Measurements from ENCODE around the gene GANC. TPM values are rescaled to one million over a fixed set of nuclear protein-coding genes. Genes with fewer than 3 reads are reported as not detected.

Gene GANC
- total and polyA plus RNA-seq, 9 of the 15 experiments (the other 6 are each of a cell fraction or from before 2014, with no cell fraction given): 10.9 to 19.0 (median 14.5) TPM

- Histone ChIP-seq H3K4me3 (no peak overlapping the region), H3K9me3 (replicated peaks; ENCODE audit: control insufficient read depth, insufficient read depth, low read depth, low read length) (peaks cover 3% of the 10 kb centered on the region; the same call in 1 of the 2 replicates), H3K79me2 (ENCODE audit: control insufficient read depth, insufficient read depth, low read length) (no peaks in the 10 kb centered on the region), H3K4me1 (replicated peaks in 1 of 2; ENCODE audit: control insufficient read depth in 2 of 2, insufficient read depth in 2 of 2, low read length in 2 of 2) (no peaks in the 10 kb centered on the region), H3K27me3 (ENCODE audit: control insufficient read depth in 2 of 2, insufficient read depth in 2 of 2, low read length in 2 of 2) (no peaks in the 10 kb centered on the region), H3K27ac (ENCODE audit: extremely low read depth, low read depth, low read length) (no peak overlapping the region), H2AFZ (ENCODE audit: low read depth, low read length) (no peak overlapping the region), H3K9ac (ENCODE audit: insufficient read depth in 1 of 2, low read depth in 2 of 2, low read length in 2 of 2) (no peak overlapping the region), H4K20me1 (replicated peaks; ENCODE audit: control insufficient read depth, insufficient read depth, low read length) (no peaks in the 10 kb centered on the region), H3K4me2 (ENCODE audit: insufficient read depth, low read length) (no peak overlapping the region), H3K36me3 (ENCODE audit: control insufficient read depth, insufficient read depth, low read length) (no peaks in the 10 kb centered on the region; the same call in 2 of the 3 replicates), H3K9me1 (ENCODE audit: control insufficient read depth, insufficient read depth, low read length) (no peaks in the 10 kb centered on the region)
- ChIA-PET POLR2A (no interaction called here), CTCF (ENCODE audit: low intra/inter-chr PET ratio) (no interaction called here)
- 27% methylated on average over 3 of the region's 3 CpGs for WGBS (ENCODE audit: insufficient coverage, low coverage, missing lambda C conversion rate)
- ATAC-seq: no peak
- TF ChIP-seq ZC3H8 (IDR thresholded peaks at IDR 0.05): no peak
- TF ChIP-seq, protein P1, sequence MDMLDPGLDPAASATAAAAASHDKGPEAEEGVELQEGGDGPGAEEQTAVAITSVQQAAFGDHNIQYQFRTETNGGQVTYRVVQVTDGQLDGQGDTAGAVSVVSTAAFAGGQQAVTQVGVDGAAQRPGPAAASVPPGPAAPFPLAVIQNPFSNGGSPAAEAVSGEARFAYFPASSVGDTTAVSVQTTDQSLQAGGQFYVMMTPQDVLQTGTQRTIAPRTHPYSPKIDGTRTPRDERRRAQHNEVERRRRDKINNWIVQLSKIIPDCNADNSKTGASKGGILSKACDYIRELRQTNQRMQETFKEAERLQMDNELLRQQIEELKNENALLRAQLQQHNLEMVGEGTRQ (CRISPR knock-in tag; IDR thresholded peaks at IDR 0.05): no peak
- TF ChIP-seq, protein P2, sequence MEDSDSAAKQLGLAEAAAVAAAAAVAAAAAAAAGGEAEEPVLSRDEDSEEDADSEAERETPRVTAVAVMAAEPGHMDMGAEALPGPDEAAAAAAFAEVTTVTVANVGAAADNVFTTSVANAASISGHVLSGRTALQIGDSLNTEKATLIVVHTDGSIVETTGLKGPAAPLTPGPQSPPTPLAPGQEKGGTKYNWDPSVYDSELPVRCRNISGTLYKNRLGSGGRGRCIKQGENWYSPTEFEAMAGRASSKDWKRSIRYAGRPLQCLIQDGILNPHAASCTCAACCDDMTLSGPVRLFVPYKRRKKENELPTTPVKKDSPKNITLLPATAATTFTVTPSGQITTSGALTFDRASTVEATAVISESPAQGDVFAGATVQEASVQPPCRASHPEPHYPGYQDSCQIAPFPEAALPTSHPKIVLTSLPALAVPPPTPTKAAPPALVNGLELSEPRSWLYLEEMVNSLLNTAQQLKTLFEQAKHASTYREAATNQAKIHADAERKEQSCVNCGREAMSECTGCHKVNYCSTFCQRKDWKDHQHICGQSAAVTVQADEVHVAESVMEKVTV (CRISPR knock-in tag; IDR thresholded peaks at IDR 0.05): no peak
- no peak for DNase-seq (ENCODE audit: extremely low read depth in 1 of 4, low spot score in 3 of 4)
- intact Hi-C loops (cut with micrococcal nuclease) (no loop called here), in situ Hi-C loops (cut with MboI) (no loop called here)
- no TSS peak for BruUV-seq (replicated peaks)
- FAIRE-seq: no peak
Measured at GRCh38 chr15:42331235-42331634, 58.2 kb downstream of the GANC start.

DNA sequence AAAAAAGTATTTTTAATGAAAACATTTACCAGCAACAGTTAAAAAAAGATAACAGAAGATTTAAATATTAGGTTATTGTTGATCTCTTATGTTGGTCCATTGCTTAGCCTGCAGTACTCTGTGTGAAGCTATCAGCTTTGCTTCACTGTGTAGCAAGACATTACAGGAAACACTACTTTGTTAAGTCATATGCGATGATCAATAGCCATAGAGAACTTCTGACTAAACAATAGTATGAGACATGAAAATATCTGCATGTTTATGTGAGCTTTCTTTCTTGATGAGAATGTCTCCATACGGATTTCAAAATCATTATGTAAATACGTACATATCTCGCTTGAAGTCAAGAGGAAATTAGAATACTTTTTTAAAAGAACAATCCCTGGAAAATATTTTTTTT is 59.3 kb downstream of the GANC start:
- Histone ChIP-seq H2AFZ (ENCODE audit: low read depth, low read length) (no peak overlapping the region), H3K27me3 (ENCODE audit: control insufficient read depth in 2 of 2, insufficient read depth in 2 of 2, low read length in 2 of 2) (no peaks in the 10 kb centered on the region), H4K20me1 (replicated peaks; ENCODE audit: control insufficient read depth, insufficient read depth, low read length) (no peaks in the 10 kb centered on the region), H3K4me3 (no peak overlapping the region), H3K36me3 (ENCODE audit: control insufficient read depth, insufficient read depth, low read length) (no peaks in the 10 kb centered on the region; the same call in 2 of the 3 replicates), H3K9me3 (replicated peaks; ENCODE audit: control insufficient read depth, insufficient read depth, low read depth, low read length) (peaks cover 3% of the 10 kb centered on the region; the same call in 1 of the 2 replicates), H3K79me2 (ENCODE audit: control insufficient read depth, insufficient read depth, low read length) (no peaks in the 10 kb centered on the region), H3K4me2 (ENCODE audit: insufficient read depth, low read length) (no peak overlapping the region), H3K27ac (ENCODE audit: extremely low read depth, low read depth, low read length) (no peak overlapping the region), H3K4me1 (replicated peaks in 1 of 2; ENCODE audit: control insufficient read depth in 2 of 2, insufficient read depth in 2 of 2, low read length in 2 of 2) (no peaks in the 10 kb centered on the region), H3K9ac (ENCODE audit: insufficient read depth in 1 of 2, low read depth in 2 of 2, low read length in 2 of 2) (no peak overlapping the region), H3K9me1 (ENCODE audit: control insufficient read depth, insufficient read depth, low read length) (no peaks in the 10 kb centered on the region)
- DNase-seq (ENCODE audit: extremely low read depth in 1 of 4, low spot score in 3 of 4) (no peak), ATAC-seq (no peak), FAIRE-seq (no peak)
- intact Hi-C loops (cut with micrococcal nuclease): no loop called here
- in situ Hi-C loops (cut with MboI): no loop called here
- POLR2A ChIA-PET: no interaction called here
- CTCF ChIA-PET (ENCODE audit: low intra/inter-chr PET ratio): no interaction called here
- BruUV-seq (replicated peaks): no TSS peak
- 83% methylated on average over 4 of the region's 4 CpGs for WGBS (ENCODE audit: insufficient coverage, low coverage, missing lambda C conversion rate)
- TF ChIP-seq HDAC8 (tag; IDR thresholded peaks at IDR 0.05): no peak
- TF ChIP-seq TAF9B (IDR thresholded peaks at IDR 0.05; ENCODE audit: partially characterized antibody): no peak
- no peak for TF ChIP-seq BRF2 (IDR thresholded peaks at IDR 0.05; ENCODE audit: borderline replicate concordance, insufficient read depth, insufficient read length)
- TF ChIP-seq ZBTB12 (CRISPR knock-in tag; IDR thresholded peaks at IDR 0.05): no peak
- TF ChIP-seq SMAD1 (IDR thresholded peaks at IDR 0.05; ENCODE audit: low read depth, low read length, partially characterized antibody): no peak
- TF ChIP-seq ZNF253 (CRISPR knock-in tag; conservative IDR thresholded peaks at IDR 0.05): no peak
- no peak for TF ChIP-seq ZNF785 (CRISPR knock-in tag; IDR thresholded peaks at IDR 0.05)
- TF ChIP-seq ZNF23 (CRISPR knock-in tag; IDR thresholded peaks at IDR 0.05): no peak
- no peak for TF ChIP-seq SAFB2 (IDR thresholded peaks at IDR 0.05; ENCODE audit: borderline replicate concordance, low read depth, low read length, severe bottlenecking)
- no peak for TF ChIP-seq XRCC3 (IDR thresholded peaks at IDR 0.05)
